Loucy (cell line): ENCODE results near the gene SERPINE1.

Experiments
- H2AFZ ChIP-seq: fragments of 200-600 bp; sonication (generic); 2 replicates; pipeline ENCODE4 v1.6.0; 2016; ENCODE audit warnings: antibody characterized with exemption, mild to moderate bottlenecking, low read length, moderate library complexity
- H3F3A ChIP-seq: fragments of 200-600 bp; 2 replicates; pipeline ENCODE4 v1.6.0; 2016; ENCODE audit warnings: antibody characterized with exemption, low read depth, mild to moderate bottlenecking
- H3K27me3 ChIP-seq: fragments of 200-600 bp; sonication (generic); 2 replicates; pipeline ENCODE4 v1.6.1; 2014; ENCODE audit warnings: low read length, mild to moderate bottlenecking; ENCODE audit not compliant: insufficient read depth, poor library complexity, severe bottlenecking
- H3K36me3 ChIP-seq: fragments of 200-600 bp; sonication (generic); 2 replicates; pipeline ENCODE4 v1.6.1; 2016; ENCODE audit warnings: low read length; ENCODE audit not compliant: insufficient read depth
- H3K4me1 ChIP-seq: fragments of 200-600 bp; sonication (generic); 2 replicates; pipeline ENCODE4 v1.5.1; 2014; ENCODE audit warnings: low read length, mild to moderate bottlenecking; ENCODE audit not compliant: insufficient read depth, poor library complexity, severe bottlenecking
- H3K4me2 ChIP-seq: fragments of 200-600 bp; sonication (generic); 2 replicates; pipeline ENCODE4 v1.6.0; 2014; ENCODE audit warnings: antibody characterized with exemption, low read length, low read depth, mild to moderate bottlenecking; ENCODE audit not compliant: poor library complexity, severe bottlenecking
- H3K4me3 ChIP-seq: fragments of 200-600 bp; sonication (generic); 2 replicates; pipeline ENCODE4 v1.5.1; 2014; ENCODE audit warnings: low read length, mild to moderate bottlenecking, mixed read lengths; ENCODE audit not compliant: poor library complexity, severe bottlenecking
- H3K79me2 ChIP-seq: fragments of 200-600 bp; sonication (generic); 2 replicates; pipeline ENCODE4 v1.6.1; 2014; ENCODE audit warnings: low read length; ENCODE audit not compliant: insufficient read depth
- H3K9ac ChIP-seq: fragments of 200-600 bp; sonication (generic); 2 replicates; pipeline ENCODE4 v1.6.0; 2014; ENCODE audit warnings: mild to moderate bottlenecking, low read depth, low read length, moderate library complexity; ENCODE audit not compliant: poor library complexity, severe bottlenecking
- H3K9me2 ChIP-seq: fragments of 200-600 bp; sonication (generic); replicated peaks from 2 replicates; pipeline ENCODE4 v1.6.1; 2016; ENCODE audit warnings: low read depth, low read length, mixed read lengths
- H3K9me3 ChIP-seq: fragments of 200-600 bp; sonication (generic); 2 replicates; pipeline ENCODE4 v1.6.1; 2014; ENCODE audit warnings: mild to moderate bottlenecking, antibody characterized with exemption, low read length, low read depth; ENCODE audit not compliant: insufficient read depth
- H4K20me1 ChIP-seq: fragments of 200-600 bp; sonication (generic); 2 replicates; pipeline ENCODE4 v1.6.0; 2014; ENCODE audit warnings: antibody characterized with exemption, low read length, mild to moderate bottlenecking; ENCODE audit not compliant: insufficient read depth, poor library complexity, severe bottlenecking
- EZH2phosphoT487 ChIP-seq: fragments of 200-600 bp; IDR thresholded peaks from 2 replicates; pipeline ENCODE4 v1.6.1; 2018; ENCODE audit warnings: antibody characterized with exemption, mild to moderate bottlenecking, moderate library complexity, borderline replicate concordance
- TF ChIP-seq, protein P1 (sequence below): fragments of 200-600 bp; sonication (generic); conservative IDR thresholded peaks from 2 replicates; pipeline ENCODE4 v1.5.1; 2014; ENCODE audit warnings: mild to moderate bottlenecking, antibody characterized with exemption, low read length

SERPINE1 gene

DNA sequence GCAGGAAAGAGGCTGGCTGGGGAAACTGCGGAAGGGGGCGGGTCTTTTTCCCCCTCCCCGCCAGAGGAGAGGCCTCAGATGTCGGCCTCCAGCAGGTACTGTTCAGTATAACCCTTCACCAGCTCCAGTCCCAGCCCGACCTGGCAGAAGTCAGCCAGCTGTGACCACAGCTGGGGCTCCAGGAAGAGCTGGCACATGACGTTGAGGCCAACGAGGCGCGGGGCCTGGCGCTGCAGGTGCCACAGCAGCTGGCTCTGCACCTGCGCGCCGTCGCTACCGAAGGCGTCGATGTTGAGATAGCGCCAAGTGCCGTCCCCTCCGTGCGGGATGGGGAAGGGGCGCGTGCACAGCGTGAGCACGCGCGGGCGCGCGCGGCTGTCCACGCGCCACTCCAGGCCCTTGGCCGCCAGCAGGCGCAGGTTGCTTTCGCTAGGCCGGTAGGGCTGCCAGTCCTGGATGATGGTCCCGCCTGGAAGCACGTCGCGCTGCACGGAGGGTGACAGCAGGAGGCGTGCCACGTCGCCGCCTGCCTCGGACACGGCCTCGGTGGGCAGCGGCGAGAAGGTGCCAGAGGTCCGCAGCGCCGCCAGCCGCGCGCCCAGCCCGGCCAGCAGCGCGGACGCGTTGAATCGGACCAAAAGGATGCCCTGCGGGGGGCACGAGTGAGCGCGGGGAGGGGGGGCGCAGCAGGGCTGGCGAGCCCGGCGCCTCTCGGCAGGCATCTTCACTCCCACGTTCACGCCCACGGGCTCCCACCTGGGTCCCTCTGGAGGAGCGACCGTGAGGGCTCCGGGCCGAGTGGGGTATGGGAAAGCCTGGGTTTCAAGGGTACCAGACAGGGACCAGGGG lies 45.3 kb downstream of the SERPINE1 start:
- no peaks in the 10 kb centered on the region for H4K20me1 ChIP-seq

DNA sequence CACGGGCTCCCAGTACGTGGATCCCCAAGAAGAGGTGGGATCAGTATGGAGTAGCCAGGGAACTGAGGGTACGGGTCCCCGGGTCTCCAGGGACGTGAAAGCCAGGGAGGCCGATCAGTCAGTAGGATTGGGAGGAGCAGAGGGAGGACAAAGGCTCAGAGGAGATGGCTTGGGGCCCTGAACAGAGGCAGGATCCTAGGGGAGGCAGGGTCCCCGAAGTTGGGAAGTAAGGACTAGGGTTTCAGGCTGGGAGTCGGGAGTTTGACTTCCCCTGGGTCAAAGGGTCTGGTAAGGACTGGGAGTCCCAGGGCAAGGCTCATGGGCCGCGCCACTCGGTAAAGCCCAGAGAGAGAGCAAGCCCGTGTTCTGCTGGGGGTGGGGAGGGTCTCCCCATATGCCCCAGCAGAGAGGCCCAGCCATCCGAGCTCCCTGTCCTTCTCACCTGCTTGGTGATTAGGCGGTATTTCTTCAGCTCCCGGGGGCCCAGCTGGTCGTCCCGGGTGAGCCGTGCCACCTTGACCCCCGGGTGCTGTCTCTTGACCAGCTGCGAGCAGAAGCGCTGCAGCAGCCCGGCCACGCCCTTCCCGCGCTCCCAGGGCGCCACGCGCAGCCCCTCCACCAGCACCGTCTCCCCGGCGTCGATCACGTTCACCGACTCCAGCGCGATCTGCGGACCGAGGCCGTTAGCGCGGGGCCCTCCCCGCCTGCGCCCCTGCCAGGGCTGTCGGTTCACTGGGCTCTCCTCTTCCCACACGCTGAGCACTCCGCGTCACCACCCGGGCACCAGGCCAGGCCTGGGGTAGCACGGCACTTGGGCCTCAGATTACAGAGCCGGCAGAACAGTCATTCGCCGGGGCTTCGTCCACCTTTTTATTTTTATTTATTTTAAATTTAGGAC lies 46.2 kb downstream of the SERPINE1 start:
- no peaks in the 10 kb centered on the region for H3K9me2 ChIP-seq
- H4K20me1 ChIP-seq = no peaks in the 10 kb centered on the region
- H3K27me3 ChIP-seq = no peaks in the 10 kb centered on the region
- no peak overlapping the region for H3K4me2 ChIP-seq
- TF ChIP-seq EZH2phosphoT487 = no peak
- TF ChIP-seq, protein P1, sequence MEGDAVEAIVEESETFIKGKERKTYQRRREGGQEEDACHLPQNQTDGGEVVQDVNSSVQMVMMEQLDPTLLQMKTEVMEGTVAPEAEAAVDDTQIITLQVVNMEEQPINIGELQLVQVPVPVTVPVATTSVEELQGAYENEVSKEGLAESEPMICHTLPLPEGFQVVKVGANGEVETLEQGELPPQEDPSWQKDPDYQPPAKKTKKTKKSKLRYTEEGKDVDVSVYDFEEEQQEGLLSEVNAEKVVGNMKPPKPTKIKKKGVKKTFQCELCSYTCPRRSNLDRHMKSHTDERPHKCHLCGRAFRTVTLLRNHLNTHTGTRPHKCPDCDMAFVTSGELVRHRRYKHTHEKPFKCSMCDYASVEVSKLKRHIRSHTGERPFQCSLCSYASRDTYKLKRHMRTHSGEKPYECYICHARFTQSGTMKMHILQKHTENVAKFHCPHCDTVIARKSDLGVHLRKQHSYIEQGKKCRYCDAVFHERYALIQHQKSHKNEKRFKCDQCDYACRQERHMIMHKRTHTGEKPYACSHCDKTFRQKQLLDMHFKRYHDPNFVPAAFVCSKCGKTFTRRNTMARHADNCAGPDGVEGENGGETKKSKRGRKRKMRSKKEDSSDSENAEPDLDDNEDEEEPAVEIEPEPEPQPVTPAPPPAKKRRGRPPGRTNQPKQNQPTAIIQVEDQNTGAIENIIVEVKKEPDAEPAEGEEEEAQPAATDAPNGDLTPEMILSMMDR = no peak
- H3F3A ChIP-seq = no peaks in the 10 kb centered on the region
- H3K4me1 ChIP-seq = peaks cover 30% of the 10 kb centered on the region
- H3K9me3 ChIP-seq = no peaks in the 10 kb centered on the region
- no peak overlapping the region for H3K9ac ChIP-seq
- no peaks in the 10 kb centered on the region for H3K79me2 ChIP-seq
- no peak overlapping the region for H2AFZ ChIP-seq
- no peak overlapping the region for H3K4me3 ChIP-seq
- no peaks in the 10 kb centered on the region for H3K36me3 ChIP-seq

More for the DNA sequence above, 45.3 kb downstream of the SERPINE1 start:
- H3K9ac ChIP-seq = peak overlapping the region; percentile 16
- no peaks in the 10 kb centered on the region for H3K36me3 ChIP-seq
- TF ChIP-seq EZH2phosphoT487 = no peak
- TF ChIP-seq, protein P1 = no peak
- no peak overlapping the region for H2AFZ ChIP-seq
- no peaks in the 10 kb centered on the region for H3K9me3 ChIP-seq
- H3K4me2 ChIP-seq = peak overlapping the region; percentile 82
- peaks cover 38% of the 10 kb centered on the region for H3K4me1 ChIP-seq
- no peaks in the 10 kb centered on the region for H3F3A ChIP-seq
- H3K9me2 ChIP-seq = no peaks in the 10 kb centered on the region
- no peaks in the 10 kb centered on the region for H3K79me2 ChIP-seq
- no peaks in the 10 kb centered on the region for H3K27me3 ChIP-seq
- H3K4me3 ChIP-seq = peak overlapping the region; percentile 61

DNA sequence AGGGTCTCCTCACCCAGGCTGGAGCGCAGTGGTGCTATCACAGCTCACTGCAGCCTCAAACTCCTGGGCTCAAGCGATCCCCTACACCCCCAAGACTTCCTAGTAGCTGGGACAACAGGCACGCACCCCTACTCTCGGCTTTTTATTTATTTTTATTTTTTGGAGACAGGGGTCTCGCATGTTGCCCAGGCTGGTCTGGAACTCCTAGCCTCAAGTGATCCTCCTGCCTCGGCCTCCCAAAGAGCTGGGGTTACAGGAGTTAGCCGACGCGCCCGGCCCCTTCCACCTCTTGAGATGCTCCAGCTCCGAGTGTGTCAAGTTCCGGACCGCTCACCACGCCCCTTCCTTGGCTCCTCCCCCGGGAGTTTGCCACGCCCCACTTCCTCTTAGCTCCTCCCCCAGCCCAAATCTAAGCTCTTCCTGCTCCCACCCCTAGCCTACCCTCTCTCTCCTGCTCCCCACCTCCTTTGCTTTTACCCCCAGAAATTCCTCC lies 46.9 kb downstream of the SERPINE1 start:
- peaks cover 30% of the 10 kb centered on the region for H3K4me1 ChIP-seq
- H4K20me1 ChIP-seq = no peaks in the 10 kb centered on the region
- H2AFZ ChIP-seq = no peak overlapping the region
- no peaks in the 10 kb centered on the region for H3F3A ChIP-seq
- H3K9ac ChIP-seq = no peak overlapping the region
- no peaks in the 10 kb centered on the region for H3K27me3 ChIP-seq
- no peaks in the 10 kb centered on the region for H3K9me2 ChIP-seq
- no peak overlapping the region for H3K4me2 ChIP-seq
- TF ChIP-seq, protein P1 = no peak
- TF ChIP-seq EZH2phosphoT487 = no peak
- no peaks in the 10 kb centered on the region for H3K79me2 ChIP-seq
- H3K4me3 ChIP-seq = no peak overlapping the region
- no peaks in the 10 kb centered on the region for H3K36me3 ChIP-seq
- H3K9me3 ChIP-seq = no peaks in the 10 kb centered on the region
